HG02798 (cell line): ENCODE results near the gene ADAMTSL5.

Experiments used
- ATAC-seq: cut with Tn5 transposase; IDR thresholded peaks from one replicate; pipeline ENCODE4 v1.9.1; 2021; ENCODE audit warnings: mild to moderate bottlenecking; ENCODE audit not compliant: unreplicated experiment, poor library complexity

The ADAMTSL5 gene

GRCh38 chr19:1469255-1470054 is 43.4 kb downstream of the ADAMTSL5 start:
- ATAC-seq, result no peak

DNA sequence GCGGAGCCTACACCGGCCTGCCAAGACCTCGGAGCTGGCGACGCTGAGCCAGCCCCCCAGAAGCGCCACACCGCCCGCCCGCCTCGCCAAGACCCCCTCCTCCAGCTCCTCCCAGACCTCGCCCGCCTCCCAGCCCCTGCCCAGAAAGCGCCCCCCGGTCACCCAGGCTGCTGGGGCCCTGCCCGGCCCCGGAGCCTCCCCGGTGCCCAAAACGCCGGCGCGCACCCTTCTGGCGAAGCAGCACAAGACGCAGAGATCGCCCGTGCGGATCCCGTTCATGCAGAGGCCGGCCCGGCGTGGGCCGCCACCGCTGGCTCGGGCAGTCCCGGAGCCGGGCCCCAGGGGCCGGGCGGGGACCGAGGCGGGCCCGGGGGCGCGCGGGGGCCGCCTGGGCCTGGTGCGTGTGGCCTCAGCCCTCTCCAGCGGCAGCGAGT is 44.0 kb downstream of the ADAMTSL5 start:
- ATAC-seq, result no peak

- no peak for ATAC-seq
These were observed 44.5 kb downstream of the ADAMTSL5 start for GRCh38 chr19:1468274-1468820.

- ATAC-seq, result no peak
These were observed 45.1 kb downstream of the ADAMTSL5 start for GRCh38 chr19:1467490-1468273.

DNA sequence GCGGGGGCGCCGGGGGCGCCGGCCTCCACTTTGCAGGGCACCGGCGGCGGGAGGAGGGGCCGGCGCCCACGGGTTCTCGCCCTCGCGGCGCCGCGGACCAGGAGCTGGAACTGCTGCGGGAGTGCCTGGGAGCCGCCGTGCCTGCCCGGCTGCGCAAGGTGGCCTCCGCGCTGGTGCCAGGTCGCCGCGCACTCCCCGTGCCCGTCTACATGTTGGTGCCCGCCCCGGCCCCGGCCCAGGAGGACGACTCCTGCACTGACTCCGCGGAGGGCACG is 45.7 kb downstream of the ADAMTSL5 start:
- no peak for ATAC-seq

DNA sequence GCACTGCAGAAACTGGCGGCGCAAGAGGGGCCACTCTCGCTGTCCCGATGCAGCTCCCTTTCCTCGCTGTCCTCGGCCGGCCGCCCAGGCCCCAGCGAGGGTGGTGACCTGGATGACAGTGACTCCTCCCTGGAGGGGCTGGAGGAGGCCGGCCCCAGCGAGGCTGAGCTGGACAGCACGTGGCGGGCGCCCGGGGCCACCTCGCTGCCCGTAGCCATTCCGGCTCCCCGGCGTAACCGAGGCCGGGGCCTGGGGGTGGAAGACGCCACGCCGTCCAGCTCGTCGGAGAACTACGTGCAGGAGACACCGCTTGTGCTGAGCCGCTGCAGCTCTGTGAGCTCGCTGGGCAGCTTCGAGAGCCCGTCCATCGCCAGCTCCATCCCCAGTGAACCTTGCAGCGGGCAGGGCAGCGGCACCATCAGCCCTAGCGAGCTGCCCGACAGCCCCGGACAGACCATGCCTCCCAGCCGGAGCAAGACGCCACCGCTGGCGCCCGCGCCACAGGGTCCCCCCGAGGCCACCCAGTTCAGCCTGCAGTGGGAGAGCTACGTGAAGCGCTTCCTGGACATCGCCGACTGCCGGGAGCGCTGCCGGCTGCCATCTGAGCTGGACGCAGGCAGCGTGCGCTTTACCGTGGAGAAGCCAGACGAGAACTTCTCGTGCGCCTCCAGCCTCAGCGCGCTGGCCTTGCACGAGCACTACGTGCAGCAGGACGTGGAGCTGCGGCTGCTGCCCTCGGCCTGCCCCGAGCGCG is 46.2 kb downstream of the ADAMTSL5 start:
- no peak for ATAC-seq

DNA sequence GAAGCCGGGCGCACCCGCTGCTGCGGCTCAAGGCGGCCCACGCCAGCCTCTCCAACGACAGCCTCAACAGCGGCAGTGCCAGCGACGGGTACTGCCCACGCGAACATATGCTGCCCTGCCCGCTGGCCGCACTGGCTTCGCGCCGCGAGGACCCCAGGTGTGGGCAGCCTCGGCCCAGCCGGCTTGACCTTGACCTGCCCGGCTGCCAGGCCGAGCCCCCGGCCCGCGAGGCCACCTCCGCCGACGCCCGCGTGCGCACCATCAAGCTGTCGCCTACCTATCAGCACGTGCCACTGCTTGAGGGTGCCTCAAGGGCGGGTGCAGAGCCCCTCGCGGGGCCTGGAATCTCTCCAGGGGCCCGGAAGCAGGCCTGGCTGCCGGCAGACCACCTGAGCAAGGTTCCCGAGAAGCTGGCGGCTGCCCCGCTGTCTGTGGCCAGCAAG is 46.8 kb downstream of the ADAMTSL5 start:
- ATAC-seq, result no peak

- ATAC-seq, result no peak
These were observed 47.4 kb downstream of the ADAMTSL5 start for GRCh38 chr19:1465191-1466016.

DNA sequence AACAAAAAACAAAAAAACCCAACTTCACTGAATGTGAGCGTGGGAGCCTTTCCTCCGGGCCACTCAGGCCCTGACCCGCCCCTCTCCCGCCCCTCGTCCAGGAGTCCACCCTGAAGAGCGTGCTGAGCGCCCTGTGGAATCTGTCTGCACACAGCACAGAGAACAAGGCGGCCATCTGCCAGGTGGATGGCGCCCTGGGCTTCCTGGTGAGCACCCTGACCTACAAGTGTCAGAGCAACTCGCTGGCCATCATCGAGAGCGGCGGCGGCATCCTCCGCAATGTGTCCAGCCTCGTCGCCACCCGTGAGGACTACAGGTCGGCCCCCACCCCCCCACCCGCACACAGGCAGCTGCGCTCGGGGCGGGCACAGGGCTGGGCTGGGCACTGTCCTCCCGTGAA is 51.0 kb downstream of the ADAMTSL5 start:
- no peak for ATAC-seq

DNA sequence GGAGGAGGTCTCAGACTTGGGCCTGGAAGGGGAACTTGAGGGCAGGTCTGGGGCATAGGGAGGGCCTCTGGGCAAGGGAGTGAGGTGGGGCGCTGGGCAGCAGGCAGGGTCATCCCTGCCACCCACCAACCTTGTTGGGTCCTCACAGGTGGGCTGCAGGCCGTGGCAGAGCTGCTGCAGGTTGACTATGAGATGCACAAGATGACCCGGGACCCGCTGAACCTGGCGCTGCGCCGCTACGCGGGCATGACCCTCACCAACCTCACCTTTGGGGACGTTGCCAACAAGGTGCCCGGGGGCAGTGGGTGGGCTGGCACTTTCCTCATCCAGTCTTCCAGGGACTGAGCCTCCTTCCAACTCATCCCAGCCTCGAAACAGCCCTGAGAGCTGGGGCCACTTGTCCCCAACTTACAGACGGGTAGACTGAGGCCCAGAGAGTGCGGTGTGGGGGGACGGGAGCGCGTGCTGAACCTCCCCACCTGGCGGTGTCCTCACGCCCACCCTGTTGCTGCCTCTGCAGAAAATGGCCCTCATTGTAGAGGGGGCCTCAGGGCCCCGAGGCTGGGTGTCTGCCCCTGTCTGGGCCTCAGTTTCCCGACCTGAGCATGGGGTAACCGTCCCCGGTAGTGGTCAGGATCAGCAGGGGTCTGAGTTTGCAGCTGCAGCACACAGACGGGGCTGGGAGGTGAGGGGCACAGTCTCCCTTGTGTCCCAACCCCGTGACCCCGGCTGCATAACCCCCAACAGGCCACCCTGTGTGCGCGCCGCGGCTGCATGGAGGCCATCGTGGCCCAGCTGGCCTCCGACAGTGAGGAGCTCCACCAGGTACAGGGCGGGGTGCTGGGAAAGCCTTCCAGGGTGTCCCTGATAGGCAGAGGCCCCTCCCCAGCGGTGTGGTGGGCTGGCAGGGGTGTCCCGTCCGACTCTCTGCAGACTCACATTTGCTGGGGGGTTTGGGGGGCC is 52.5 kb downstream of the ADAMTSL5 start:
- no peak for ATAC-seq

DNA sequence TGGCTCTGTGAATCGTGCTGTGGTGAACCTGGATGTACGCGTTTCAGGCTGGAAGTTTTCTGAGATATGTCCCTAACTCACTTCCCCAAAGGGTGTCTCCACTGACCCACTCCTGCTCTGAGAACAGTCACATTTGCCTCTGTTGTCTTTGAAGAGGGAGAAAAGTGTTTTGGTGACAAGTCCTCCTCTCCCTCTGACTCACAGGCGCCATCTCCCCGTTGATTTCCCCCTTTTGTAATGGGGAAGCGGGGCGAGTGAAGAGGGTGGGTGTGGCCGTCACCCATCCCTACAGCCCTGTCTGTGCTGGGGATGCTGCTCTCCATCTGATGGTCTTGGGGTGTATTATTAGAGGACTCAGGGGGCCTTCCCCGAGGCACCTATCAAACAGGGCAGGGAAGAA is 53.3 kb downstream of the ADAMTSL5 start:
- ATAC-seq, result no peak

DNA sequence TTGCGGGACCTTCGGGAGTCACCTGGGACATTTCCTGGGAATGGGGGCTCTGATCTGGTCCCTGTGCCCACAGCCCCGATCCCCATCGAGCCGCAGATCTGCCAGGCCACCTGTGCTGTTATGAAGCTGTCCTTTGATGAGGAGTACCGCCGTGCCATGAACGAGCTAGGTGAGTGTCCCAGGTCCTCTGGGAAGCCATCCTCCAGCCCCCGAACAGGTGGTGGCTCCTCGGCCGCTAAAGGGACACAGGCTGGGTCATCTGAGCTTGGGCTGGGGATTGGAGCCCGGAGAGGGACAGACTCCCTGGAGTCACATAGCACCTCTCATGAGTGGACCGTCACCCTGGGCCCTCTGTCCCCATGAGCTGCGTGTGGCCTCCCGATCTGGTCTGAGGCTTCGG is 54.9 kb downstream of the ADAMTSL5 start:
- ATAC-seq, result no peak

DNA sequence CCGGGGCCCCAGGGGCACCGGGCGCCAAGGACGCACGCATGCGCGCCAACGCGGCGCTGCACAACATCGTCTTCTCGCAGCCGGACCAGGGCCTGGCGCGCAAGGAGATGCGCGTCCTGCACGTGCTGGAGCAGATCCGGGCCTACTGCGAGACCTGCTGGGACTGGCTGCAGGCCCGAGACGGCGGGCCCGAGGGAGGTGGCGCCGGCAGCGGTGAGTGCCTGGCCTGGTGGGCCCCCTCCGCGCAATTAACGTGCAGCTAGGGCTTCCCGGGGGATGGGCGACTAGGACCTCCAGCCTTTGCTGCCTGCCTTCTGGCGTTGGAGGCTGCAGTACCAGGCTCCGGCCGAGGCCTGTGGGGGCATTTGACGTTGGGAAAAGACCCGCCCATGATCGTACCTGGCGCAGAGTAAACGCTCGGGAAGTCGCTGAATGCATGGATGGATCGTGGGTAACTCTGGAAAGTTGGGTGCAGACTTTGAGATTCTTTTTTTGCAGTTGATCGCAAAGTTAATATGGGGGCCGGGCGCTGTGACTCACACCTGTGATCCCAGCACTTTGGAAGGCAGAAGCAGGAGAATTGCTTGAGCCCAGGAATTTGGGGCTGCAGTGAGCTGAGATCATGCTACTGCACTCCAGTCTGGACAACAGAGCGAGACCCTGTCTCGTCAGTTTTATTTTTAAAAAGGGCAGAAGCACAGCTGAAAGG is 55.6 kb downstream of the ADAMTSL5 start:
- ATAC-seq, result no peak

DNA sequence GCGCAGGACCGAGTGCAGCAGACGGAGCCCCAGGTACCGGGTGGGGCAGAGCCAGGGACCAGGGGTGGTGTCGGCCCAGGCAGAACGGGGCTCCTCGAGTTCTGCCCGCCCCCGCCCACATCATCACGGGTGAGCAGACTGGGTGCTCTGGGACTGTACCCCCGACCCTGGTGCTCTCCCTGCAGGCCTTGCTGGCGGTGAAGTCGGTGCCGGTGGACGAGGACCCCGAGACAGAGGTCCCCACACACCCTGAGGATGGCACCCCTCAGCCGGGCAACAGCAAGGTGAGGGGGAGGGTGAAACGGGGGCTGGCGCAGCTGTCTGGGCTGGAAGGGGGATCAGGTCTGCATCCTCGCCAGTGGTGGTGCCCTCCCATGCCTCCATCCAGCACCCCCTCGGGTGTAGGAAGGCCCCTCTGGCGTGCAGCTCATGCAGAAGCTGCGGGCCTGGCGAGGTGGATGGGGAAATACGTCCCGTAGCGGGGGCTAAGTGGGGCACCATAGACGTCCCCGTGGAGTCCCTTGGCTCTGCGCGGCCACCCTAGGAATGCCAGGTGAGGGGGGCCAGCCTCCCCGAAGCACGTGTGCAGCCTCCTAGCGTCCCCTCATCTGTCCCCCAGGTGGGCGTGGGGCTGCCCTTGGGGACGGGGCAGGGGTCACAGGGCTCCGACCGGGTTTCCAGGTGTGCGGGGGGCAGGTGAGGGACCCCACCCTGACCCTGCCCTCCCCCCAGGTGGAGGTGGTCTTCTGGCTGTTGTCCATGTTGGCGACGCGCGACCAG is 56.5 kb downstream of the ADAMTSL5 start:
- ATAC-seq, result no peak

DNA sequence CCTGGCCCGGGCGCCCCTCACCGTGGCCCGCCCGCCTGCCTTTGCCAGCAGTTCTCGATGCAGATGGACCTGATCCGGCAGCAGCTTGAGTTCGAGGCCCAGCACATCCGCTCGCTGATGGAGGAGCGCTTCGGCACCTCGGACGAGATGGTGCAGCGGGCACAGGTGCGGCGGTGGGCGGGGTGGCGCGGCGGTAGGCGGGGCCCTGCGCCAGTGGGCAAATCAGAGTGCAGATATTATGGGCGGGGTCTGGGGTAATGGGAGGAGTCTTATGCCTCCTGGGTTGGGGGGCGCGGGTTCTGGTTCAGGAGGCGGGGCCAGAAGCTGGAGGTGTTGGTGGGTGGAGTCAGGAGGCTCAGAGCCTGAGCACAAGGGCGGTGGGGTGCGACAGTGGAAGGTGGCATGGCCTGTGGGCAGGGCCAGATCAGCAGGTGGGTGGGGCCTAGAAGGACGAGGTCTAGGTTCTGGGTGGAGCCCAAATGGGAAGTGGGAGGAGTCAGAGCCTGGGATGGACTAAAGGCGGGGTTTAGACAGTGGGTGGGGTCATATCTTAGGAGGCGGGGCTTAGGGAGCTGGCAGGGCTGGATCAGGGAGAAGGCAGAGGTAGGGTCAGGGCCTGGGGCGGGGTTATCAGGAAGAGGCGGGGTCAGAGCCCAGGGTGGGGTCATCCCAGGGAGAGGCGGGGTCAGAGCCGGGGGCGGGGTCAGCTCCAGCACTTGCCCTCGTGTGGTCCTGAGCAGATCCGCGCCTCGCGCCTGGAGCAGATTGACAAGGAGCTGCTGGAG is 57.3 kb downstream of the ADAMTSL5 start:
- no peak for ATAC-seq
